ENCODE data around the gene PDE4D.

Gene PDE4D

DNA sequence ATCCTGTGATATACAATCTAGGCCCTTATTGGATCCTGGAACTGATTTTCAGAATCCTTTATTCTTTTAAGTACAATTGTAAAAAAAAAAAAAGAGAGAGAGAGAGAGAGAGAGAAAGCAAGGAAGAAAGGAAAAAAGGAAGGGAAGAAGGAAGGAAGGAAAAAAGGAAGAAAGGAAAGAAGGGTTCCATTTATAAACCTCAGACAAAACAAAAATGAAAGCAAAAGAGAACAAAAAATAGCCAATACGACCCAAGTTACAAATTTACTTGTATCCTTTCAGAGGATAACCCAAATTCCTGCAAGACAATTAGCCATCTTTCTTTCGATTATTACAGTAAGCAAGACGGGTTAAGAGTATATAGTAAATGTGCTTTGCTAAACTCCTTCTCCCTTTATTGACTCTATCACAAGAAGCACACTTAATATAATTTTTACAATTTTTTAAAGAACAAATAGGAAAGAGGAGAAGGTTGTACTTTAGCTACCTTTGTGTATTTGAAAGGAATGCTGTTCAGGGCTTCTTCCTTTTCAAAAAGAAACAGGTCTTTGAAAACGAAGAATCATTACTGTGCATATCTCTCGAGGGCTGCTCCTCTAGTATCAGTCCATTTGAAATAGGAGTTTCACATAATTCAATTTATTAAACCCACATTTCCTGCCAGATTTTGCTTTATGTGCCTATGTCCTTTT is 767.4 kb downstream of the PDE4D start:
- no peak for DNase-seq

DNA sequence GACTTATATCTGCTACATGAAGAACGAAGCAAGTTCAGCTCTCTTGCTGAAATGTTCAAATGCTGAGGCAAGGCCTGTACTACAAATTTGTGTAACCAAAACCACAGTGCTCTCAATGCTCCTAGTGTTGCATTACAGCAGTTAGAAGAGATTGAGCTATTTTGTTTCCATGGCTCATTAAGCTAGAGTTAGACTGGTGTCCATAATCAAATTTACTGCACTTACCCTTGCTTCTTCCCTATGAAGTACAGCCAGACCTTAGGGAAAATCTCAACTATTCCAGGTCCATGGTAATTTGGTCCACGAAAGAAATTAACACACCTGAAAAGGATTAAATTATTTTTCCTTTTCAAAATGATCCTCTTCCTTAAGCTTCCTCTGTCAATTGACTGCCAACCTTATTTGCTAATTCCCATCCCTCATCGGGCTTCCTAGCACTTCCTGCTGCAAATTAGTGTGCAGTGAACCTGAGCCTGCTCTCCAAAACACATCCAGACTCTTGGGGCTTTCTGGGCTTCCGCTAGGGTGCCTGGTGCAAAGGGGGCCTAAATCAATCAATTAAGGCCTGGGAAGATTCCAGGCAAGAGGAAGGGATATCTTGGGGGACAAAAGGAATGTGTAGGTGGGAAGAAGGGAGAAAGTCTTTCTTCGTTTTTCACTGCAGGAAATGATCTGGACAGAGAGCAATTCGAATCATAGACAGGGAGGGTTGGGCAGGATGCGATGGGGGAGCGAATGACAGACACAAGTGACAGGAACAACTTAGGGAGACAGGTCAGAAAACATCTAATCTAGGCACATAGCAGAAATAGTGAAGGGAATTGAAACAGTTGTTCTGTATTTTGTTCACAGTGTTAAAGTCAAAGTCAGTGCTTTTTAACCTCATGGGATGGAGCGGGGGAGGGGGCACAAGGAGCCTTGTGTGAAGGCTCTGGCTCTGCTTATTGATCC is 768.2 kb downstream of the PDE4D start:
- no peak for DNase-seq

DNA sequence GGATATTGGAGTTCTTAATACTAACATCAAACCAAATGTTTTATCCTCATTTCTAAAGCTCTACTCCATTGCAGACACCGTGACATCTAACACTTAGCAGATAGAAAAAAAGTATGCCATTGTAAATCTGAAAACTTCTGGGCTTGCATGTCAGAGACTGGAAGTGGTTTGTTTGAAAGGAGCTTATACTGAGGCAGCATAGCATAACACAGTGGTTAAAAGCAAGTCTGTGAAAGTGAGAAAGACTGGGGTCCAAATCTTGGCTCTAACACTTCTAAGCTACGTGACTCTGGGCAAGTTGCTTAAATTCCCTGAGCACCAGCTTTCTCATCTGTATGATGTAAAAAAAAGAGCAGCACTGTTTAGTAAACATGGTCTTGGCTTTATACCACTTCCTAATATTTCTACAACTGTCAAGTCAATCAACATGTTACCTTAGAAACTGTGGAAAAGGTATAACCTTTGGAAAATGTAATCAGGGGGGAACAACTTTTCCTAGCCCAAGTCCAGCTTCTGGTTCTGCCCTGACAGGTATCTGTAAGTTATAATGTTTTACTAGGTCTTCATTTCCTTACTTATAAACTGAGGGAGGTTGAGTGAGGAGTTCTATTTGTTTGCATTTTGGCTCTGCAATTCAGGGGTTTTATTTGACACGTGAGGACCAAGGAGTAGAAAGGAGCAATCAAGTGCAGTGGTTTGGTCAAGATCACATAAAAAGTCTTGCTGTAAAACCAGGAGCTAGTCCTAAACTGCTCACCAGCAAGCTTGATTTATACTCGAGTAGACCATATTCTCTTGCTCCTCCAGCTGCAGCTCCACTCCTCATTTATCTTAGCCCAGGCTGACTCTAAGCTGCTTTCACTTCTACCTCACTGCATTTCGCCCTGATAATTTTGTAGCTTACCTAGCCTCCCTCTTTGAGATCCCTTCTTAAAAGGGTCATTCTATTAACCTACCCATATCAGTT is 769.6 kb downstream of the PDE4D start:
- no peak for DNase-seq

DNA sequence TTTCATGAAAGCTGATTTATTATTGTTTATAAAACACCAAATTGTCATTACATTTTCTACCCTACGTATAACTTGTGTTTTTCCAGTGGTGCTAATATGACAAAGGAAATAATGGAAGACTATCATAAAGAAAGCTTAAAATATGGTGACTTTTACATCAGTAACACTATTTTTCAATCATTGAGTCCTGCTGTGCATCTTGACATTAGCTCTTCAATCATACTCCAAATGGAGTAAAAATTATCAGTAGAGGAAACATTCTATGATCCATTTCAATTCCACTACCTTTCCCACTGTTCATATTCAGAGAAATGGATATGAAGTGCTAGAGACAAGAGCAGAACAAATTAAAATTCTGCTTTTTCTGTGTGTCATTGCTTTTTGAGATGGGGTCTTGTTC is 774.0 kb downstream of the PDE4D start:
- no peak for DNase-seq

DNA sequence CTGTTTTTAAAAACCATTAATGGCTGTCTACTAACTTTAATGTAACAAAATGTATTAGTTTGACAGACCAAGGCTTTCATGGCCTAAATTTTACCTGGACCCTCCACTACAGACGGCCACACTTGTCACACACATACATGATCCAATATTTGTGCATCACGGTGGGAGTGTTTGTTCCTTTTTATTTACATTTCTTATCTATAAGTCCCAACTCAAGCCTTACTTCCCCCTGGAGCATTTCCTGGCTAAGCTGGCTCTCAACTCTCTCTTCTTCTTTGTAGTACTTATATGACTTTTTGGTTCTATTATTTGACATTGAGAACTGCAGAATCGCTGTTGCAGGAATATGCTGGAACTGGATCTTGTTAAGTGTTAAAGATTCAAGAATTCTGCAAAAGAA is 776.2 kb downstream of the PDE4D start:
- DNase-seq = no peak

DNA sequence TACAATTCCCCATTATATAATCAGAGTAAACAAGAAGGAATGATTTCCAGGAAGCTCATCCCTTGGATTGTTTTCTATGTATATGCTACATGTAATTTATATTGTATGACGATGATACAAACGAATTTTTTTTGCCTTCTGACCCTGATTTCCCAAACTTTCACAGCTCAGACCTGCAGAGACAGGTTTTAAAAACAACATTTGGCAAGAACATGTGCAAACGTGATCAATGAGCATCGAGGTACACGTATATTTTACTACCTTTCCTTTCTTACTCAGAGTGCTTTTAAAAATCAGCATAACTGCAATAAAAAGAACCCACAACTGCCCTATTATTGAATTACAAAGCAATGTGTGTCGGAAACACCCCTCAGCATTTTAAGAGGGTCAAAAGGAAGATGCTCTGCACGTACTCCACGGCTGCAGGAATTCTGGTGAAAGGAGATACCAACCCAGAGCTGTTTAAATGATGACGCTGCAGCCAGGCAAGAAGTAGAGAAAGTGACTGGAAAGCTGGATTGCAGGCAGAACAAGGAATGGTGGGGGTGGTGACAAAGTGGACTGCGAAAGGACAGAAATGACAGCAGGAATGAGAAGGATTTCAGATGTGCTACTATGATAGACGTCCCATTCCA is 777.2 kb downstream of the PDE4D start:
- DNase-seq = no peak

DNA sequence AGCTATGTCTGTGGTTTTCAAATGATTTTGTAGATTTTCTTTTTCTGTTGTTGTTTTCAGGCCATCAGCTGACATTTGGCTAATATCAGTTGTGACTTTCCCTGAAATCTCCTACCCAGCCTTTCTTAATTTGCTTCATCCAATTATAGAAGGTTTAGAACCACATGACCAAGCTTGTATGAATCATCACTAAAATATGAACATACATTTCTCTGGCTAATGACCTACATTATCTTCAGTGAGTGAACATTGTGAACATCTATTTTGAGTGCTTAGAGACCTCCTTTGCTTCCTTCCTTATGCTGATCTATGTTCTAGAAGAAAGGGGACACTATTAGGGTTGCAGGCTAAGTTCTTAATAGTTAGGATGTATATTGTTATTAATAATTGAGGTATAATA is 778.2 kb downstream of the PDE4D start:
- DNase-seq = no peak

DNA sequence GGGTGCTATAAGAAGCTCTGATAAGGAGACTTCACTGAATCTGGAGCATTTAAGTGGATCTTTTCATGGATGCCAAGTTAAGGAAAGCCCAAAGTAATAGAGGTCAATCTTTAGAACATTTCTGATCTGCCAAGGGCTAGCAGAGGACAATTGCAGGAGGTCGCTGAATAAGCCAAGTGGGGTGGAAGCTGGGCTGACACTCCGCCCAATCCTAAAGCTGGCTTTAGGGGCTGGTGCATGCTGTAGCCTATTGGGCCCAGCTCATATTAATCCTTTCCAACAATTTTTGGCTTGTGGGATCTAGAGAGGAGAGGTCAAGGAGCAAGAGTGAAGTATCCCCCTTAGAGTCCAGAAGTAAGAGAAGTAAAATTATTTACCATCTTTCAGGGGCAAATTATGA is 784.1 kb downstream of the PDE4D start:
- DNase-seq = no peak

DNA sequence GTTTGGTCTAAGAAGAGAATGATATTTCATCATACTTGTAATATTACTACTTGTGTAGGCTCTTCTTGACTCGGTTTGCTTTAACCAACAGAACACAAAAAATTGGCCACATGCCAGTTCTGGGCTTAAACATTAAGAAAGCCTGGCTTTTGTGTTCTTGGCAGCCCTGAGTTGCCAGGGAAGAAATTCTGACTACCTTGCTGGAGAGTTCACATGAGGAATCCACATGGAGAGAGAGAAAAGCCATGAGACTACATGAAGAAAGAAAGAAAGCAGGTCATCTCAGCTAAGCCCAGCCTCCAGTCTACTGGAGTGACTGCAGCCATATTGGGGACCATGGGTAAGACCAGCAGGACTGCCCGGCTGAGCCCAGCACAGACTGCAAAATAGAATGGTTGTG is 785.8 kb downstream of the PDE4D start:
- no peak for DNase-seq

DNA sequence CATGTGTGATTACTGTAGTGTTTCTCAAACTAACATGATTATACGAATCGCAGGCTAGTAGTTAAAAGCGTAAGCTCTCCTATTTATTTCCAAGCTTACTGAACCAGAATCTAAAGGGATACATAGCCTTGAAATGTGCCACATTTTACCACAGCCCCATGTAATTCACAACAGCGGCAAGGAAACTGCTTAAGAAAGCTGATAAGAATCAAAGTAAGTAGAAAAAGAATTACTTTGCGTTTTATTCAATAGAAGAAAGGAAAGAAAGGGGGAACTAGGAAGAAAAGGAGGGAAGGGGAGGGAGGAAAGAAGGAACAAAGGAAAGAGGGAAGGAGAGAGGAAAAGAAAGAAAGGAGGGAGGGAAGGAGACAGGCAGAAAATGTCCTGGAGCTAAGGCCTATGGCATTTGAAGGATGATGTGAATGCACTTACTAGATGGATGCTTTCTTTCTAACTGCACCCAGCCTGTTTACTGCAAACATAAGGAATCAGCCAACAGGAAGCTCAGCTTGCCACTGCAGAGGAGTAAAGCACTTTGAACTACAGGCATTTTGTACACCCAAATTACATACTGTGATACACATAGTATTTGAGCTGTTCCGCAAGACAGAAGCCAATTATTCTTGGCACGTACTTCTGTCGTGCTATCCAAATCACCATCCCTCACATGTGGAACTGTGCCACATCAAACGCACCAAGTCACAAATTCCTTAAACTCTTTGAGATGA is 789.0 kb downstream of the PDE4D start:
- no peak for DNase-seq

DNA sequence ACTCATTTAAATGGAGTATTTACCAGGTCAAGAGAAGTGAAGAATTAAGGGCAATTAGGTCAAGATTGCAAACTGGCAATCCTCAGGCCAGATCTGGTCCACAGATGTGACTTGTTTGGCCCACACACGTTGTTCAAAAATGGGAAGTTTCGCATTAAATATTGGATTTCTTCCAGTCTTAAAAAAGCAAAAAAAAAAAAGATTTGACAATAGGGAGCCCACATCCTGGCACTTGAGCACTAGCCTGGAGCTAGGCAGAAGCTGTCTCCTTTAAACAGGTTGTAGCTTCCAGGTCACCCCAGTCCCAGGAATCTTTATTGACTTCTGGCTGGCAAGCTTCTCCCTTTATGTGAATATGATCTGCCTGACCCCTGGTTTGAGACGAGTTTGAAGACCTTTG is 790.2 kb downstream of the PDE4D start:
- DNase-seq = no peak

DNA sequence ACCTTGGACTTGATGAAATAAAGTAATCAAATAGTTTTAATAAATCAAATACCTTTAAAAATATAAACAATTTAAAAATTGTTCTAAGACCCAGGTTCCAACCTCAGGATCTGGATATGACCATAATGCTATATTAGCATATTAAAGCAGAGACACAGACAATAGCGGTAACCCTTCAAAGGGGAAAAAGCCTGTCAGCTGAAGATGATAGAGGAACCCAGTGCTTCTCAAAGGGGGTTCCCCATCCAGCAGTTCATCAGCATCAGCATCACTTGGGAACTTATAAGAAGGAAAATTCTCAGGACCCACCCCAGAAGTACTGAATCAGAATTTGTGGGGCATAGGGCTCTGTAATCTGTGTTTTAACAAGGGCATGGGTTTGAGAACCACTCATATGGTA is 791.1 kb downstream of the PDE4D start:
- DNase-seq = no peak

DNA sequence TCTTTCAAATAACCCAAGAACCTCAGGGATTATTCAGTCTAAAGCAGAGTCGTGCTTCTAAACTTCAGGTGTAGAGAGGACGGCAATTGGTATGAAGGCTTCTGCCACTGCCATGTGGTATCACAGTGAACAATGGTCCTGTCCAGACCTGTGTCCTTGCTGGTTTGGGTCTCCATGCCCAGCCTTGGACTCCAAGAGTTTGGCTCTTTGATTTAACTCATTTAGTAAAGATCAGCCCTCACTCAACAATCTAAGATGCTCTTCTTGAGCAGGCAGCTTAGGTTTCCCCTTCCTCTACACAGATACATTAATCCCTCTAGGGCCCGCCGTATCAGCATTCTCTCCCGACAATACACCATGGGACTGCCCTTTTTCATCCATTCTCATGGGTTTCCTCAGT is 792.7 kb downstream of the PDE4D start:
- DNase-seq = no peak

DNA sequence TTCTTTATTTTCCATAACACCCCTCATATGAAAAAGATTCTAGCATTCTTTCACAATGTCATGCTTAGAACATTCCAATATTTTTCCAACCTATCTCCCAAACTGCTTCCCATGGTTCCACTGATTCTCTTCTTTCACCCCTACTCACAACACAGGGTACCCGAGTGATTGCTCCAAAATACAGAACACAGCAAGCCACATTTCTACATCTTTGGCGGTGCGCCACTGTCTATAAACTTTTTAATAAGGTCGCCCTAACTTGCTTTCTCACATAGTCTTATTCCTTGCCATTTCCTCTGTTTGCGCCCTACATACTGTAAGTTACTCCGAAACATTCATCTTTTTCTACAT is 793.6 kb downstream of the PDE4D start:
- DNase-seq = no peak

DNA sequence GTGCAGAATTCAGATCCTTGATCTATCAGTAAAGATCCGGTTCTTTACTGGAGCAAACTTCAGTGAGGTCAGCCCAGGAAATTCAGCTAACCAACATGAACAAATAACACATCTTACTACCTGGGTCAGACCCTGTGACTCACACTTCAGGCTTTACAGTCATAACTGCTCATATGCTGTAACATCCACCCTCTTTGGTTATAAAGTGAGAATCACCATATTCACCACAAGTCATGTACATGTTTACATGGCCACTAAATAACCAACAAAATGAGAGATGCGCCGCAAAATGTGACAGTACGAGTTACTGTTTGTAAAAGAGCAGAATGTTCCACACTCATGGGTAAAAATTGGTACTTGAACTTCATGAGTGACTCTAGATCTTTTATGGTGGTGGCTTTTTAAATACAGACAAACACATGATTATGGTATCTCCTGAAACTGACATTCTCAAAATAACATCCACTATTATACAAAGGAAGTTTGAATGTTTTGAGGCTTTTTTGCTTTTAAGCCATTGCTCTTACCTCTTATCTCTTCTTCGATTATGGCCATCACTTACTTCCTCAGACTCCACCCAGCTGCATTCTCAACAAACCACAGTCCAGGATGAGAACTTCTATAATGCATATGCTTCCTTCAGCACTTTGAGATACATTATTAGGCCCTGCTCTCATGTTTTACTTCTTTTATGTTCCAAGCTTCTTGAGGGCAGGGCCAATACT is 794.1 kb downstream of the PDE4D start:
- no peak for DNase-seq

DNA sequence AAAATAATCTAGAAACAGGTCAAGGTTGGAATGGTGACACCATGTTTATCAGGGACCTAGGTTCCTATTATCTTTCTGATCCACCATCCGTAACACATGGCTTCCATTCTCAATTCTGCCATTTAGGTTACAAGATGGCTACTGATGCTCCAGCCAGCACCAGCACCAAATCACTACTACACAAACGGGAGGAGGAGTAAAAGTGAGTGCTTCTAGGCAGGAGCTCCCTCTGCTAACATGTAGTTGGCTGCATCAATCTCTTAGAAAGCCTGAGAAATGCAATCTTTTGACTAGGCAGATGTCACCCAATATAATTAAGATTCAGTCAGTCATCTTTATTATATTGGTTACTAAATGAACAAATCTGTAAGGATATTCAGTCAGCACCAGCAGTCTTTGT is 794.8 kb downstream of the PDE4D start:
- no peak for DNase-seq

DNA sequence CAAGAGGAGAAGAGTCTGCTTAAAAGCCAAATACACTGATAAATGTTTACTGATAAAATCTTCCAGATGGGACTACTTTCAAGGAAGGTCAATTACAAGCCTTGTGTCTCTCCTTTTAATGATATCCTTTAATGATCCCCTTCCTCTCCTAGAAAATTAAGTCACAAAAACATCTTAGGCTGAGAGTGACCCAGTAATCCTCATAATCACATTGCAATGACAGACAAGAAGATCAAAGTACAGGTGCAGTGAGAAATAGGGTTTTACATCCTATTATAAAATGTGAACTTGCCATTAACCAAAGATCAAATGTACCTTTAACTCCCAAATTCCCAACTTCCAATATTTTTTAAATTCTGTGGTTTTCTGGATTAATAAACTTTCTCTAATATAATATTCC is 795.8 kb downstream of the PDE4D start:
- DNase-seq = no peak

DNA sequence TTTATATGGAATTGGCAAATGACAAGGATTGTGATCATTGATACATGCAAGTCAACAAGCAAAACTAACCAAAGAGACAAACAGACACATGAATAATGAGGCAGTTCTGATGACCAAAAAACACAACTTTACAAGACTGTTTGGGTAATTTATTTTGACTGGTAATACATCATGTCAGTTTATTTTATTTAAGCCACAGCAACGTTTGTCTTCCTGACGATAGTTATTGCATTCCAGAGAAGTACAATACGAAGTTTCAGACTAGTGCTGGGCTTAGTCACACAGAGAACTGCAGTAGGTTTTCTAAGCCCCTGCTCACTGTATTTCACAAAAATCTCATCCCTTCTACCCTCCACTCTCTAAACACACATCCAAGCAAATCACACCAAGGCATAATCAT is 796.4 kb downstream of the PDE4D start:
- DNase-seq = no peak

DNA sequence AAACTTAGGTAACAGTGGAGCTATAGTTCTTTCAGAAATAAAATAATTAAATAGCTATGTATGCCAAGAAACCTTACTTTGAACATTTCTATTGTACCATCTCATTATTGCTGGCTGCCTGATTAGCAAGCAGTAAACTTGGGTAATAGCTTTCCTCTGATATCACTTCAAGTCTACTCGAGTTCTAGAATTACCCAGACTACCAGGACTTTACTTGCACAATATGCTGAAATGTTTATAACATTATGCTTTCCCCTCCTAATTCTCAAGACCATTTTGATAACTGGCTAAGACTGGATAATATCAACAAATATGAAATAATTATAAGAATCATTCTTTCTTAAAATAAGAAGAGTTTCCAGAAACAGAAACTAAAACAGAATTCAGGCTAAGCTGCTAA is 798.0 kb downstream of the PDE4D start:
- DNase-seq = no peak

DNA sequence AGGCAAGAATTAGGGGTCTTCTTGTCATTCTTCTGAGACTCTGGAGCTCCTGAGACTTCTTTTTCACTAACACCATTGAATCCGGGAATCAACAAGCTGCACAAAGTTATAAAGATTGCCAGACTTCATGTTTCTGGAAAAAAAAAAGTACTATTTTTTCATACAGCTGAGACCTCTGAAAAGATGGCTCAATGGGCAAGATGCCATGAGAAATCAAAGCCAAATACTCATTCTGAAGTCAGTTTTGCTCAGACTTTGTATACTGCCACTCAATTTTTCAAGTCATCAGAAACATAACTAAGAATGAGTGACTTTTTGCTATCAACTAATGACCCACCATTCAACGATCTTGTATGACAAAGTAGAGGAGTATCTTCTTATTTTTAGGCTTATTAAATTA is 798.7 kb downstream of the PDE4D start:
- DNase-seq = no peak

DNA sequence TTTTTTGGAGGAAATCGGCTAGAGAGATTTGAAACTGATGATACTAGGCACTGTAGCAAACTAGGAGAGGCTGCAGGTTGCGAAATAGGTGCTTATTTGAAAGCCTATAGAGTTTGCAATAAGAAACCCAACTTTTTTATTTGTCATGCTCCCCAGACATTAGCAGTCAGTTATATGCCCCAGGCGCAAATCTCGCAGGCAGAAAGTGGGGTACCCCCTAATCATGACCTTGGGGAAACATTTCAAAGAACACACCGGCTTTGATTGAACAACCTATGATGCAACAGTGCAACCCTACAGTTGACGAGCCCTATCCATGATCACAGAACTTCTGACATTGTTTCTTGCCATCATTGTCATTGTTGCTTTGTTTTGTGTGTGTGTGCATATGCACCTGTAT is 800.2 kb downstream of the PDE4D start:
- no peak for DNase-seq

Measured in activated T-cell treated with anti-CD3 and anti-CD28 coated beads, Interleukin-2, amount 50 U/mL, for 1 hour (primary cell).